Activated CD8-positive, alpha-beta T cell treated with anti-CD3 and anti-CD28 coated beads, Interleukin-2, amount 10 ng/mL, durations not matched to agents 7 days and 5 days (primary cell): ENCODE measurements around the gene ZNF845. TPM values are rescaled to one million over a fixed set of nuclear protein-coding genes. Genes with fewer than 3 reads are reported as not detected.
"Not testable (repeated sequence)": the region's sequence is repeated elsewhere in the genome, so short reads cannot be mapped to it uniquely, and the experiment has no call there.

Experiments used
- ATAC-seq: fragments of 150-1000 bp; cut with Tn5 transposase; one replicate; pipeline ENCODE4 v1.10.0; 2021; ENCODE audit warnings: moderate library complexity
- CTCF ChIA-PET: fragments of 350-600 bp; sonication (Branson Sonifier 250); formaldehyde crosslinking; loops from one replicate; lab custom pipeline; 2021; ENCODE audit warnings: antibody characterized with exemption; lab: Charles Lee
- POLR2A ChIA-PET: fragments of 350-600 bp; sonication (Branson Sonifier 250); formaldehyde crosslinking; loops from one replicate; lab custom pipeline; 2021; ENCODE audit warnings: antibody characterized with exemption; lab: Charles Lee
- DNase-seq: peaks from one replicate; pipeline ENCODE4 v3.0.0-alpha.2; 2020
- H3K27ac Mint-ChIP-seq: one replicate; pipeline ENCODE4 v1.8.0; 2021; ENCODE audit warnings: mild to moderate bottlenecking, mixed read lengths
- H3K27me3 Mint-ChIP-seq: one replicate; pipeline ENCODE4 v1.8.0; 2021; ENCODE audit warnings: low read depth, mixed read lengths
- H3K36me3 Mint-ChIP-seq: one replicate; pipeline ENCODE4 v1.8.0; 2021; ENCODE audit warnings: low read depth, mixed read lengths
- H3K4me1 Mint-ChIP-seq: one replicate; pipeline ENCODE4 v1.8.0; 2021; ENCODE audit warnings: low read depth, mixed read lengths
- H3K4me3 Mint-ChIP-seq: one replicate; pipeline ENCODE4 v1.8.0; 2021; ENCODE audit warnings: mild to moderate bottlenecking, mixed read lengths
- H3K9me3 Mint-ChIP-seq: one replicate; pipeline ENCODE4 v1.8.0; 2022; ENCODE audit warnings: mixed read lengths; ENCODE audit not compliant: insufficient read depth
- total RNA-seq, 2 experiments: library from RNA; stranded (reverse); gene quantifications; one replicate each; pipeline ENCODE4 v1.2.3, GENCODE V29; 2021

ZNF845 gene
- total RNA-seq, result 1 to 10 TPM; 9.0 to 9.1 TPM

GRCh38 chr19:53333463-53334449, at the start of gene ZNF845:
TSS of gene ZNF845 (plus strand) at chr19:53333749. CDS start at chr19:53341308, 7,559 bp downstream.
- ATAC-seq (peak; percentile 98), DNase-seq (peak; percentile 96)
- H3K9me3 Mint-ChIP-seq, result peaks cover 38% of the 10 kb centered on the region
- no peaks in the 10 kb centered on the region for H3K27me3 Mint-ChIP-seq
- CTCF ChIA-PET, result interaction anchor here (0.9 kb wide), 1 partner anchor 91 kb away, joined by 3 read pairs; no protein-coding TSS in a partner anchor
- peak within 1 kb of the TSS; percentile 90 for H3K4me3 Mint-ChIP-seq
- H3K4me1 Mint-ChIP-seq, result peaks cover 32% of the 10 kb centered on the region
- H3K36me3 Mint-ChIP-seq, result peaks cover 55% of the 10 kb centered on the region
- POLR2A ChIA-PET, result interaction anchor here (0.8 to 1.2 kb wide), 2 partner anchors 39 to 142 kb away, joined by 3 read pairs; no protein-coding TSS in a partner anchor
- H3K27ac Mint-ChIP-seq, result peak within 1 kb of the TSS; percentile 90

- Mint-ChIP-seq H3K36me3 (no peaks in the 10 kb centered on the region), H3K27me3 (no peaks in the 10 kb centered on the region), H3K4me1 (no peaks in the 10 kb centered on the region), H3K9me3 (peaks cover 40% of the 10 kb centered on the region), H3K4me3 (no peak overlapping the region), H3K27ac (no peak overlapping the region)
- DNase-seq (no peak), ATAC-seq (no peak)
- CTCF ChIA-PET, result no interaction called here
- POLR2A ChIA-PET, result no interaction called here
These were observed 48.5 kb upstream of the ZNF845 start for GRCh38 chr19:53285087-53285486.

- no peak for ATAC-seq
- no peak for DNase-seq
- Mint-ChIP-seq H3K27me3 (no peaks in the 10 kb centered on the region), H3K4me1 (no peaks in the 10 kb centered on the region), H3K36me3 (peaks cover 8% of the 10 kb centered on the region), H3K4me3 (no peak overlapping the region), H3K27ac (no peak overlapping the region), H3K9me3 (peaks cover 51% of the 10 kb centered on the region)
- POLR2A ChIA-PET, result no interaction called here
- CTCF ChIA-PET, result no interaction called here
These were observed 42.6 kb upstream of the ZNF845 start for GRCh38 chr19:53290758-53291549.

- H3K36me3 Mint-ChIP-seq, result peaks cover 8% of the 10 kb centered on the region
- peaks cover 47% of the 10 kb centered on the region for H3K9me3 Mint-ChIP-seq
- no peak overlapping the region for H3K27ac Mint-ChIP-seq
- H3K4me1 Mint-ChIP-seq, result no peaks in the 10 kb centered on the region
- DNase-seq (no peak), ATAC-seq (no peak)
- ChIA-PET CTCF (no interaction called here), POLR2A (no interaction called here)
- H3K4me3 Mint-ChIP-seq, result no peak overlapping the region
- no peaks in the 10 kb centered on the region for H3K27me3 Mint-ChIP-seq
These were observed 38.6 kb upstream of the ZNF845 start for GRCh38 chr19:53294786-53295441.

GRCh38 chr19:53301341-53301740, 32.2 kb upstream of the ZNF845 start:
- peaks cover 40% of the 10 kb centered on the region for H3K9me3 Mint-ChIP-seq
- H3K4me3 Mint-ChIP-seq, H3K27ac Mint-ChIP-seq, POLR2A ChIA-PET, H3K27me3 Mint-ChIP-seq, CTCF ChIA-PET, ATAC-seq, H3K4me1 Mint-ChIP-seq, DNase-seq, H3K36me3 Mint-ChIP-seq: not testable (repeated sequence)

GRCh38 chr19:53308339-53308811, 25.2 kb upstream of the ZNF845 start:
- no peak overlapping the region for H3K4me3 Mint-ChIP-seq
- CTCF ChIA-PET, result no interaction called here
- H3K27me3 Mint-ChIP-seq, result no peaks in the 10 kb centered on the region
- peaks cover 2% of the 10 kb centered on the region for H3K4me1 Mint-ChIP-seq
- POLR2A ChIA-PET, result no interaction called here
- peaks cover 2% of the 10 kb centered on the region for H3K36me3 Mint-ChIP-seq
- ATAC-seq (no peak), DNase-seq (peak; percentile 30)
- no peak overlapping the region for H3K27ac Mint-ChIP-seq
- peaks cover 34% of the 10 kb centered on the region for H3K9me3 Mint-ChIP-seq

- ATAC-seq (no peak), DNase-seq (no peak)
- Mint-ChIP-seq H3K9me3 (peaks cover 21% of the 10 kb centered on the region), H3K4me3 (no peak overlapping the region), H3K27me3 (no peaks in the 10 kb centered on the region), H3K27ac (no peak overlapping the region), H3K4me1 (peaks cover 2% of the 10 kb centered on the region), H3K36me3 (peaks cover 2% of the 10 kb centered on the region)
- ChIA-PET CTCF (no interaction called here), POLR2A (no interaction called here)
These were observed 22.5 kb upstream of the ZNF845 start for GRCh38 chr19:53311044-53311443.

- Mint-ChIP-seq H3K4me3 (no peak overlapping the region), H3K9me3 (peaks cover 25% of the 10 kb centered on the region), H3K27ac (no peak overlapping the region), H3K36me3 (peaks cover 2% of the 10 kb centered on the region), H3K4me1 (peaks cover 2% of the 10 kb centered on the region), H3K27me3 (no peaks in the 10 kb centered on the region)
- CTCF ChIA-PET, result no interaction called here
- DNase-seq (no peak), ATAC-seq (no peak)
- POLR2A ChIA-PET, result interaction anchor here (0.6 kb wide), 1 partner anchor 249 kb away, joined by 3 read pairs; no protein-coding TSS in a partner anchor
These were observed 21.7 kb upstream of the ZNF845 start for GRCh38 chr19:53311897-53312296.

- POLR2A ChIA-PET, result no interaction called here
- Mint-ChIP-seq H3K4me1 (peaks cover 16% of the 10 kb centered on the region), H3K36me3 (peaks cover 24% of the 10 kb centered on the region), H3K27me3 (no peaks in the 10 kb centered on the region), H3K27ac (peak overlapping the region; percentile 49), H3K9me3 (peaks cover 66% of the 10 kb centered on the region), H3K4me3 (peak overlapping the region; percentile 54)
- CTCF ChIA-PET, result no interaction called here
- ATAC-seq (no peak), DNase-seq (peak; percentile 42)
These were observed 4.6 kb upstream of the ZNF845 start for GRCh38 chr19:53328967-53329366.

- POLR2A ChIA-PET, result interaction anchor here (1.2 kb wide), 1 partner anchor 40 kb away, joined by 3 read pairs; no protein-coding TSS in a partner anchor
- Mint-ChIP-seq H3K4me3 (peak overlapping the region; percentile 90), H3K4me1 (peaks cover 36% of the 10 kb centered on the region), H3K27me3 (no peaks in the 10 kb centered on the region), H3K9me3 (peaks cover 51% of the 10 kb centered on the region), H3K36me3 (peaks cover 46% of the 10 kb centered on the region), H3K27ac (no peak overlapping the region)
- DNase-seq (no peak), ATAC-seq (no peak)
- CTCF ChIA-PET, result no interaction called here
These were observed 1.1 kb upstream of the ZNF845 start for GRCh38 chr19:53332484-53332883.

GRCh38 chr19:53333066-53333462, 485 bp upstream of the ZNF845 start:
- peak; percentile 49 for DNase-seq
- ATAC-seq, result peak; percentile 10
- Mint-ChIP-seq H3K9me3 (peaks cover 45% of the 10 kb centered on the region), H3K27me3 (no peaks in the 10 kb centered on the region), H3K4me3 (peak overlapping the region; percentile 90), H3K4me1 (peaks cover 36% of the 10 kb centered on the region), H3K27ac (peak overlapping the region; percentile 90), H3K36me3 (peaks cover 52% of the 10 kb centered on the region)
- POLR2A ChIA-PET, result interaction anchor here (0.8 to 1.2 kb wide), 2 partner anchors 39 to 141 kb away, joined by 3 read pairs; no protein-coding TSS in a partner anchor
- CTCF ChIA-PET, result interaction anchor here (0.9 kb wide), 1 partner anchor 92 kb away, joined by 3 read pairs; no protein-coding TSS in a partner anchor
